ENCODE results near the gene ARL11.

- TF ChIP-seq CTCF (conservative IDR thresholded peaks at IDR 0.05 in 1 of 2, IDR thresholded peaks at IDR 0.05 in 1 of 2; ENCODE audit: extremely low read depth in 1 of 2, insufficient read depth in 1 of 2, low read depth in 1 of 2, low read length in 2 of 2) (no peak), EZH2 (IDR thresholded peaks at IDR 0.05; ENCODE audit: borderline replicate concordance, low read length) (no peak)
Measured at GRCh38 chr13:49667773-49668172, 39.5 kb downstream of the ARL11 start.

Measured in mammary epithelial cell (primary cell).